Left lobe of liver (tissue), 2 donors: ENCODE data around the gene INTS11. TPM values are rescaled to one million over a fixed set of nuclear protein-coding genes. Genes with fewer than 3 reads are reported as not detected.

Experiments
- ATAC-seq: fragments of 200-7000 bp; cut with Tn5 transposase; one replicate; pipeline ENCODE4 v1.9.1; 2020; ENCODE audit warnings: mild to moderate bottlenecking, moderate library complexity
- DNase-seq: peaks from one replicate; pipeline ENCODE4 v3.0.0-alpha.2; 2020; ENCODE audit warnings: low spot score
- total RNA-seq: library from RNA; stranded (reverse); gene quantifications from one replicate; pipeline ENCODE4 v1.2.1, GENCODE V29; 2021
- donor health status: DM: no; HTN: no; CAD: no; lungs with moderate emphysema.
- donor health status: DM: no; HTN: yes; CAD: no.

INTS11 gene
- total RNA-seq, 1 donor from 2014 or later = 42.4 TPM

- DNase-seq (no peak), ATAC-seq (no peak)
These were observed 9.7 kb downstream of the INTS11 start for GRCh38 chr1:1314678-1315335.

GRCh38 chr1:1314237-1314586 lies 10.2 kb downstream of the INTS11 start:
- ATAC-seq (no peak), DNase-seq (no peak)

- no peak for DNase-seq
These were observed 10.8 kb downstream of the INTS11 start for GRCh38 chr1:1313500-1314236.

GRCh38 chr1:1312450-1313314 lies 11.8 kb downstream of the INTS11 start:
- no peak for ATAC-seq
- no peak for DNase-seq

More at GRCh38 chr1:1313500-1314236, 10.8 kb downstream of the INTS11 start:
- no peak for ATAC-seq

- no peak for DNase-seq
- no peak for ATAC-seq
These were observed 13.1 kb downstream of the INTS11 start for GRCh38 chr1:1311107-1312104.

GRCh38 chr1:1310476-1311053 lies 13.9 kb downstream of the INTS11 start:
- DNase-seq (no peak), ATAC-seq (no peak)

GRCh38 chr1:1310109-1310385 lies 14.4 kb downstream of the INTS11 start:
- DNase-seq = no peak
- ATAC-seq = no peak

GRCh38 chr1:1309251-1310108 lies 15.0 kb downstream of the INTS11 start:
- no peak for ATAC-seq
- no peak for DNase-seq

- ATAC-seq = peak; percentile 2
- peak; percentile 66 for DNase-seq
These were observed 15.7 kb downstream of the INTS11 start for GRCh38 chr1:1308756-1309250.

GRCh38 chr1:1307923-1308755 lies 16.3 kb downstream of the INTS11 start, which contains the start of the genes ACAP3 and PUSL1:
Gene ACAP3, minus strand, starts transcription at chr1:1307930. Its CDS starts 115 bp downstream, at chr1:1307815.
Gene PUSL1, plus strand, starts transcription at chr1:1308597. Its CDS starts 47 bp downstream, at chr1:1308644.
- peak; percentile 93 for DNase-seq
- ATAC-seq = peak; percentile 78

- peak; percentile 66 for DNase-seq
- peak; percentile 4 for ATAC-seq
These were observed 17.1 kb downstream of the INTS11 start for GRCh38 chr1:1307261-1307922.

- ATAC-seq (no peak), DNase-seq (no peak)
These were observed 17.7 kb downstream of the INTS11 start for GRCh38 chr1:1306661-1307260.

- ATAC-seq = no peak
- no peak for DNase-seq
These were observed 18.3 kb downstream of the INTS11 start for GRCh38 chr1:1306070-1306660.

GRCh38 chr1:1305300-1306069 lies 19.0 kb downstream of the INTS11 start:
- ATAC-seq = no peak
- DNase-seq = no peak

GRCh38 chr1:1304331-1305299 lies 19.8 kb downstream of the INTS11 start:
- peak; percentile 68 for DNase-seq
- no peak for ATAC-seq
